ENCODE measurements around the gene L3MBTL4.

- TF ChIP-seq, protein P1, sequence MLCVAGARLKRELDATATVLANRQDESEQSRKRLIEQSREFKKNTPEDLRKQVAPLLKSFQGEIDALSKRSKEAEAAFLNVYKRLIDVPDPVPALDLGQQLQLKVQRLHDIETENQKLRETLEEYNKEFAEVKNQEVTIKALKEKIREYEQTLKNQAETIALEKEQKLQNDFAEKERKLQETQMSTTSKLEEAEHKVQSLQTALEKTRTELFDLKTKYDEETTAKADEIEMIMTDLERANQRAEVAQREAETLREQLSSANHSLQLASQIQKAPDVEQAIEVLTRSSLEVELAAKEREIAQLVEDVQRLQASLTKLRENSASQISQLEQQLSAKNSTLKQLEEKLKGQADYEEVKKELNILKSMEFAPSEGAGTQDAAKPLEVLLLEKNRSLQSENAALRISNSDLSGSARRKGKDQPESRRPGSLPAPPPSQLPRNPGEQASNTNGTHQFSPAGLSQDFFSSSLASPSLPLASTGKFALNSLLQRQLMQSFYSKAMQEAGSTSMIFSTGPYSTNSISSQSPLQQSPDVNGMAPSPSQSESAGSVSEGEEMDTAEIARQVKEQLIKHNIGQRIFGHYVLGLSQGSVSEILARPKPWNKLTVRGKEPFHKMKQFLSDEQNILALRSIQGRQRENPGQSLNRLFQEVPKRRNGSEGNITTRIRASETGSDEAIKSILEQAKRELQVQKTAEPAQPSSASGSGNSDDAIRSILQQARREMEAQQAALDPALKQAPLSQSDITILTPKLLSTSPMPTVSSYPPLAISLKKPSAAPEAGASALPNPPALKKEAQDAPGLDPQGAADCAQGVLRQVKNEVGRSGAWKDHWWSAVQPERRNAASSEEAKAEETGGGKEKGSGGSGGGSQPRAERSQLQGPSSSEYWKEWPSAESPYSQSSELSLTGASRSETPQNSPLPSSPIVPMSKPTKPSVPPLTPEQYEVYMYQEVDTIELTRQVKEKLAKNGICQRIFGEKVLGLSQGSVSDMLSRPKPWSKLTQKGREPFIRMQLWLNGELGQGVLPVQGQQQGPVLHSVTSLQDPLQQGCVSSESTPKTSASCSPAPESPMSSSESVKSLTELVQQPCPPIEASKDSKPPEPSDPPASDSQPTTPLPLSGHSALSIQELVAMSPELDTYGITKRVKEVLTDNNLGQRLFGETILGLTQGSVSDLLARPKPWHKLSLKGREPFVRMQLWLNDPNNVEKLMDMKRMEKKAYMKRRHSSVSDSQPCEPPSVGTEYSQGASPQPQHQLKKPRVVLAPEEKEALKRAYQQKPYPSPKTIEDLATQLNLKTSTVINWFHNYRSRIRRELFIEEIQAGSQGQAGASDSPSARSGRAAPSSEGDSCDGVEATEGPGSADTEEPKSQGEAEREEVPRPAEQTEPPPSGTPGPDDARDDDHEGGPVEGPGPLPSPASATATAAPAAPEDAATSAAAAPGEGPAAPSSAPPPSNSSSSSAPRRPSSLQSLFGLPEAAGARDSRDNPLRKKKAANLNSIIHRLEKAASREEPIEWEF (CRISPR knock-in tag; IDR thresholded peaks at IDR 0.05), result no peak
- TF ChIP-seq ZNF395 (CRISPR knock-in tag; IDR thresholded peaks at IDR 0.05) (no peak), KDM1A (IDR thresholded peaks at IDR 0.05) (no peak), KLF16 (IDR thresholded peaks at IDR 0.05) (no peak), ZNF408 (CRISPR knock-in tag; IDR thresholded peaks at IDR 0.05; ENCODE audit: low read depth) (no peak), HDAC3 (IDR thresholded peaks at IDR 0.05; ENCODE audit: borderline replicate concordance, partially characterized antibody) (no peak)
- TF ChIP-seq, protein P2, sequence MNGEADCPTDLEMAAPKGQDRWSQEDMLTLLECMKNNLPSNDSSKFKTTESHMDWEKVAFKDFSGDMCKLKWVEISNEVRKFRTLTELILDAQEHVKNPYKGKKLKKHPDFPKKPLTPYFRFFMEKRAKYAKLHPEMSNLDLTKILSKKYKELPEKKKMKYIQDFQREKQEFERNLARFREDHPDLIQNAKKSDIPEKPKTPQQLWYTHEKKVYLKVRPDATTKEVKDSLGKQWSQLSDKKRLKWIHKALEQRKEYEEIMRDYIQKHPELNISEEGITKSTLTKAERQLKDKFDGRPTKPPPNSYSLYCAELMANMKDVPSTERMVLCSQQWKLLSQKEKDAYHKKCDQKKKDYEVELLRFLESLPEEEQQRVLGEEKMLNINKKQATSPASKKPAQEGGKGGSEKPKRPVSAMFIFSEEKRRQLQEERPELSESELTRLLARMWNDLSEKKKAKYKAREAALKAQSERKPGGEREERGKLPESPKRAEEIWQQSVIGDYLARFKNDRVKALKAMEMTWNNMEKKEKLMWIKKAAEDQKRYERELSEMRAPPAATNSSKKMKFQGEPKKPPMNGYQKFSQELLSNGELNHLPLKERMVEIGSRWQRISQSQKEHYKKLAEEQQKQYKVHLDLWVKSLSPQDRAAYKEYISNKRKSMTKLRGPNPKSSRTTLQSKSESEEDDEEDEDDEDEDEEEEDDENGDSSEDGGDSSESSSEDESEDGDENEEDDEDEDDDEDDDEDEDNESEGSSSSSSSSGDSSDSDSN (IDR thresholded peaks at IDR 0.05; ENCODE audit: borderline replicate concordance in 1 of 2, low read depth in 2 of 2, low read length in 2 of 2), result no peak
These were observed 166.7 kb downstream of the L3MBTL4 start for GRCh38 chr18:6248017-6248416.

Data from K562 (cell line).